ENCODE measurements around the gene SORCS2. TPM values are rescaled to one million over a fixed set of nuclear protein-coding genes. Genes with fewer than 3 reads are reported as not detected.

The SORCS2 gene
- total RNA-seq, 1 experiment from 2014 or later, result not detected

DNA sequence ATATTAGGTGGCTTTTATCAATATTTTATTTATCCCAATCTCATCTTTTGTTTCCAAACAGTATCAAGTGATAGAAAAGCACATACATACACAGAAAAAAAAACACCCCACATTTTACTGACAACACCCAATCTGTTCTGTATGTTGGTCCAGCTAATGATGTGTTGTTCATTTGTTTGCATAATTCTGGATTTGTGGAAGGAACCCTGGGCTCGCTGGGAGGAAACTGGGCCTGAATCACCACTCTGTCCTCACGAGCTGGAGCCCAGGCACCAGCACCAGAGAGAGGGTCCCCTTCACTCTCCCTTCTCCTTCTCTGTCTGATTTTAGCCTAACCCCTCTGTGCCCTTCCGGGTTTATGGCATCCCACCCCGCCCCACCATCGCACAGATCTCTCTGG is 162.6 kb downstream of the SORCS2 start:
- POLR2A ChIA-PET, result no interaction called here
- no peak for DNase-seq (ENCODE audit: unreplicated experiment)
- H3K27me3 Mint-ChIP-seq (ENCODE audit: insufficient read depth, unreplicated experiment), result peaks cover 22% of the 10 kb centered on the region
- no peaks in the 10 kb centered on the region for H3K36me3 Mint-ChIP-seq (ENCODE audit: insufficient read depth, unreplicated experiment)
- no peaks in the 10 kb centered on the region for H3K9me3 Mint-ChIP-seq (ENCODE audit: unreplicated experiment)
- intact Hi-C loops (cut with micrococcal nuclease), result no loop called here
- no peak overlapping the region for H3K27ac Mint-ChIP-seq (ENCODE audit: low read depth, unreplicated experiment)
- TF ChIP-seq, protein P1, sequence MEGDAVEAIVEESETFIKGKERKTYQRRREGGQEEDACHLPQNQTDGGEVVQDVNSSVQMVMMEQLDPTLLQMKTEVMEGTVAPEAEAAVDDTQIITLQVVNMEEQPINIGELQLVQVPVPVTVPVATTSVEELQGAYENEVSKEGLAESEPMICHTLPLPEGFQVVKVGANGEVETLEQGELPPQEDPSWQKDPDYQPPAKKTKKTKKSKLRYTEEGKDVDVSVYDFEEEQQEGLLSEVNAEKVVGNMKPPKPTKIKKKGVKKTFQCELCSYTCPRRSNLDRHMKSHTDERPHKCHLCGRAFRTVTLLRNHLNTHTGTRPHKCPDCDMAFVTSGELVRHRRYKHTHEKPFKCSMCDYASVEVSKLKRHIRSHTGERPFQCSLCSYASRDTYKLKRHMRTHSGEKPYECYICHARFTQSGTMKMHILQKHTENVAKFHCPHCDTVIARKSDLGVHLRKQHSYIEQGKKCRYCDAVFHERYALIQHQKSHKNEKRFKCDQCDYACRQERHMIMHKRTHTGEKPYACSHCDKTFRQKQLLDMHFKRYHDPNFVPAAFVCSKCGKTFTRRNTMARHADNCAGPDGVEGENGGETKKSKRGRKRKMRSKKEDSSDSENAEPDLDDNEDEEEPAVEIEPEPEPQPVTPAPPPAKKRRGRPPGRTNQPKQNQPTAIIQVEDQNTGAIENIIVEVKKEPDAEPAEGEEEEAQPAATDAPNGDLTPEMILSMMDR (IDR thresholded peaks at IDR 0.05; ENCODE audit: unreplicated experiment), result no peak
- H3K4me1 Mint-ChIP-seq (ENCODE audit: insufficient read depth, unreplicated experiment), result no peaks in the 10 kb centered on the region
- CTCF ChIA-PET, result no interaction called here
- H3K4me3 Mint-ChIP-seq (ENCODE audit: unreplicated experiment), result no peak overlapping the region
- BruUV-seq (replicated peaks), result no TSS peak

DNA sequence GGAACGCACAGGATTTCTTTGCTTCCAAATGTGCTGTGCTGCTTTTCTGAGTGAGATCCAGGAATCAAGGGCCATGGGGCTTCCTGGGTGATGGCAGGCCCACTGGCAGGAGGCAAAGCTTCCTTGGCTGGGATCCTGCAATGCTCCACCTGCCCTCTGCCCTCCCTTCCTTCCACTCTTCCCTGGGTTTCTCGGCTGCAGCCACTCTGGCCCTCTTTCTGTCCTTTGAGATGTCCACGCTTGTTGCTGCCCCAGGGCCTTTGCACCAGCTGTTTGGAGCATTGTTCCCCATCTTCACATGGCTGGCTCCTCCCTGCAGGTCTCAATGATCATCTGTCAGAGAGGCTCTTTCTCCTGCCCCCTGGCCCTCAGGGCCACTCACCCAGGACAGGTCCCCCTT is 163.5 kb downstream of the SORCS2 start:
- intact Hi-C loops (cut with micrococcal nuclease), result no loop called here
- no peak overlapping the region for H3K4me3 Mint-ChIP-seq (ENCODE audit: unreplicated experiment)
- BruUV-seq (replicated peaks), result no TSS peak
- peaks cover 22% of the 10 kb centered on the region for H3K27me3 Mint-ChIP-seq (ENCODE audit: insufficient read depth, unreplicated experiment)
- ChIA-PET CTCF (interaction anchor here (0.6 kb wide), 1 partner anchor 24 kb away, joined by 3 read pairs; no protein-coding TSS in a partner anchor), POLR2A (no interaction called here)
- no peaks in the 10 kb centered on the region for H3K9me3 Mint-ChIP-seq (ENCODE audit: unreplicated experiment)
- no peak for DNase-seq (ENCODE audit: unreplicated experiment)
- no peaks in the 10 kb centered on the region for H3K36me3 Mint-ChIP-seq (ENCODE audit: insufficient read depth, unreplicated experiment)
- TF ChIP-seq, protein P1 (IDR thresholded peaks at IDR 0.05; ENCODE audit: unreplicated experiment), result no peak
- no peaks in the 10 kb centered on the region for H3K4me1 Mint-ChIP-seq (ENCODE audit: insufficient read depth, unreplicated experiment)
- H3K27ac Mint-ChIP-seq (ENCODE audit: low read depth, unreplicated experiment), result no peak overlapping the region

- H3K9me3 Mint-ChIP-seq (ENCODE audit: unreplicated experiment), result no peaks in the 10 kb centered on the region
- no peak overlapping the region for H3K4me3 Mint-ChIP-seq (ENCODE audit: unreplicated experiment)
- H3K27me3 Mint-ChIP-seq (ENCODE audit: insufficient read depth, unreplicated experiment), result peaks cover 16% of the 10 kb centered on the region
- TF ChIP-seq, protein P1 (IDR thresholded peaks at IDR 0.05; ENCODE audit: unreplicated experiment), result no peak
- intact Hi-C loops (cut with micrococcal nuclease), result no loop called here
- CTCF ChIA-PET, result no interaction called here
- H3K36me3 Mint-ChIP-seq (ENCODE audit: insufficient read depth, unreplicated experiment), result no peaks in the 10 kb centered on the region
- H3K4me1 Mint-ChIP-seq (ENCODE audit: insufficient read depth, unreplicated experiment), result no peaks in the 10 kb centered on the region
- no peak overlapping the region for H3K27ac Mint-ChIP-seq (ENCODE audit: low read depth, unreplicated experiment)
- DNase-seq (ENCODE audit: unreplicated experiment), result no peak
- BruUV-seq (replicated peaks), result no TSS peak
- POLR2A ChIA-PET, result no interaction called here
Observed at GRCh38 chr4:7356667-7357310, 164.5 kb downstream of the SORCS2 start.

DNA sequence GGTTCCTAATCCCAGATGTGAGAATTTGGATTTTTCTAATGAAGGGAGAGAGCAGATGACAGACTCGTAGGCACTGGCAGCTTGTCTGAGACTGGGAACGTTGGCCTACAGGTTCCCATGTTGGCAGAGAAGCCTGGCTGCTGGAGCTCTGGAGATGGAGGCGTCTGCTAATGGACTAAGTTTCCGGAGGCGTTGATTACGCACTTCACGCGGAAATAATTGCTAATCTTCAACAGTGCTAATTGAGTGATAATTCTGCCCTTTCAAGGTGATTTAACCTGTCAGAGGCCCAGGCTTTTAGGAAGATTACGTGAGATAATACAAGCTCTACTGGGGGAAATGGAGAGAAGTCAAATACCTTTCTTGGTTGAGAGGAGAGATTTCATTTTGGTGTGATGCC is 165.0 kb downstream of the SORCS2 start:
- H3K4me3 Mint-ChIP-seq (ENCODE audit: unreplicated experiment), result no peak overlapping the region
- no peaks in the 10 kb centered on the region for H3K4me1 Mint-ChIP-seq (ENCODE audit: insufficient read depth, unreplicated experiment)
- TF ChIP-seq, protein P1 (IDR thresholded peaks at IDR 0.05; ENCODE audit: unreplicated experiment), result no peak
- CTCF ChIA-PET, result no interaction called here
- no TSS peak for BruUV-seq (replicated peaks)
- intact Hi-C loops (cut with micrococcal nuclease), result no loop called here
- DNase-seq (ENCODE audit: unreplicated experiment), result no peak
- H3K9me3 Mint-ChIP-seq (ENCODE audit: unreplicated experiment), result no peaks in the 10 kb centered on the region
- no peaks in the 10 kb centered on the region for H3K36me3 Mint-ChIP-seq (ENCODE audit: insufficient read depth, unreplicated experiment)
- H3K27me3 Mint-ChIP-seq (ENCODE audit: insufficient read depth, unreplicated experiment), result peaks cover 11% of the 10 kb centered on the region
- POLR2A ChIA-PET, result interaction anchor here (0.6 kb wide), 1 partner anchor 40 kb away, joined by 3 read pairs; no protein-coding TSS in a partner anchor
- H3K27ac Mint-ChIP-seq (ENCODE audit: low read depth, unreplicated experiment), result no peak overlapping the region

All from MCF 10A (cell line).